ENCODE data around the gene ZNF598. TPM values are rescaled to one million over a fixed set of nuclear protein-coding genes. Genes with fewer than 3 reads are reported as not detected.

ZNF598 gene
- total RNA-seq, 1 experiment from 2014 or later, result 70.9 TPM

GRCh38 chr16:2056681-2057407, 47.2 kb upstream of the ZNF598 start:
- no peak overlapping the region for H4K91ac ChIP-seq (ENCODE audit: insufficient read length, low read depth, low read length)
- H3K23ac ChIP-seq (ENCODE audit: insufficient read length, low read depth, low read length), result no peak overlapping the region
- no peaks in the 10 kb centered on the region for H3K9me3 Mint-ChIP-seq
- H2BK5ac ChIP-seq (ENCODE audit: insufficient read length, low read length), result no peak overlapping the region
- no peak overlapping the region for H2AK5ac ChIP-seq (ENCODE audit: insufficient read length, low read length)
- no peak overlapping the region for H3K9ac ChIP-seq (ENCODE audit: extremely low read depth, insufficient read length, low read length)
- H3K18ac ChIP-seq (ENCODE audit: insufficient read length, low read depth, low read length), result no peak overlapping the region
- no peaks in the 10 kb centered on the region for H3K23me2 ChIP-seq (ENCODE audit: insufficient read length, low read depth, low read length, poor library complexity, severe bottlenecking)
- peak; percentile 50 for TF ChIP-seq CTCF (conservative IDR thresholded peaks at IDR 0.05)
- no peak overlapping the region for H2BK20ac ChIP-seq (ENCODE audit: low read depth, low read length, poor library complexity, severe bottlenecking)
- no peak overlapping the region for H3K4ac ChIP-seq (ENCODE audit: low read depth, low read length)
- H4K8ac ChIP-seq (replicated peaks; ENCODE audit: insufficient read length, low read depth, low read length), result no peak overlapping the region
- H3K36me3 Mint-ChIP-seq (ENCODE audit: insufficient read depth in 1 of 3, low read depth in 3 of 3), result peaks cover 4 to 33% (median 32%) of the 10 kb centered on the region in 3 experiments; a peak in 6 of 7 replicates
- H2BK12ac ChIP-seq (ENCODE audit: insufficient read length, low read depth, low read length), result no peak overlapping the region
- H2AFZ ChIP-seq (ENCODE audit: low read length), result no peak overlapping the region
- H3K27me3 Mint-ChIP-seq (ENCODE audit: low read depth), result no peaks in the 10 kb centered on the region
- no peaks in the 10 kb centered on the region for H3K79me1 ChIP-seq (ENCODE audit: insufficient read depth, low read depth, low read length, poor library complexity, severe bottlenecking)
- no peaks in the 10 kb centered on the region for H3K27me3 ChIP-seq (ENCODE audit: insufficient read depth, low read length)
- no peak overlapping the region for H3K4me2 ChIP-seq (ENCODE audit: insufficient read depth, insufficient read length, low read length)
- H3K4me1 ChIP-seq (ENCODE audit: insufficient read depth, low read length), result no peaks in the 10 kb centered on the region
- no peak for DNase-seq
- H3K4me3 Mint-ChIP-seq, result peak overlapping the region in 1 of 2 experiments; percentile 18; a peak in 1 of 5 replicates
- H2BK120ac ChIP-seq (ENCODE audit: low read depth, low read length, poor library complexity, severe bottlenecking), result no peak overlapping the region
- peaks cover 2% of the 10 kb centered on the region for H4K20me1 ChIP-seq (ENCODE audit: control insufficient read depth, insufficient read depth, insufficient read length)
- H3T11ph ChIP-seq (ENCODE audit: low read length), result no peak overlapping the region
- no peak overlapping the region for H4K5ac ChIP-seq (ENCODE audit: insufficient read length, low read depth, low read length)
- H3K56ac ChIP-seq (ENCODE audit: insufficient read length, low read depth, low read length), result no peak overlapping the region
- no CpG with 5 or more reads among the region's 19 CpGs for WGBS (ENCODE audit: extremely low coverage, insufficient read length, low lambda C conversion rate)
- no peaks in the 10 kb centered on the region for H3K4me1 Mint-ChIP-seq
- no peak overlapping the region for H3K14ac ChIP-seq (ENCODE audit: insufficient read depth, low read length)
- H2BK15ac ChIP-seq (ENCODE audit: low read depth, low read length), result no peak overlapping the region
- H3K27ac ChIP-seq (ENCODE audit: insufficient read length, low read depth, low read length), result no peak overlapping the region
- H3K79me2 ChIP-seq (ENCODE audit: insufficient read depth, low read length), result no peaks in the 10 kb centered on the region
- no peaks in the 10 kb centered on the region for H3K9me3 ChIP-seq (ENCODE audit: control insufficient read depth, low read depth, low read length)
- peak overlapping the region in 2 of 3 experiments; percentile 14 to 69; a peak in 1 of 7 replicates for H3K27ac Mint-ChIP-seq
